HepG2 (cell line): ENCODE data around the gene DCT. TPM values are rescaled to one million over a fixed set of nuclear protein-coding genes. Genes with fewer than 3 reads are reported as not detected.
A peak's percentile ranks its signal among the peaks of the same experiment; 100 is the strongest.

Experiments
- ARID5B ChIP-seq: IDR thresholded peaks from 2 replicates; pipeline ENCODE4 v1.4.0; 2020; ENCODE audit warnings: mild to moderate bottlenecking, missing genetic modification reagents
- ARNT ChIP-seq: fragments of 450-650 bp; IDR thresholded peaks from 2 replicates; pipeline ENCODE4 v1.6.1; 2017
- CCAR2 ChIP-seq: fragments of 200-400 bp; formaldehyde crosslinking; optimal IDR thresholded peaks from 2 replicates; pipeline ENCODE3; 2018; ENCODE audit warnings: low read depth, mild to moderate bottlenecking, low read length, moderate library complexity
- CREB3 ChIP-seq: sonication (generic); formaldehyde crosslinking; IDR thresholded peaks from 2 replicates; pipeline ENCODE4 v1.5.0; 2020; ENCODE audit warnings: missing genetic modification reagents
- CTCF ChIP-seq: sonication (generic); formaldehyde crosslinking; IDR thresholded peaks from 2 replicates; pipeline ENCODE4 v1.5.0; 2020; ENCODE audit warnings: mild to moderate bottlenecking, missing genetic modification reagents, moderate library complexity
- HDAC1 ChIP-seq: sonication (generic); formaldehyde crosslinking; IDR thresholded peaks from 2 replicates; pipeline ENCODE4 v1.5.1; 2020; ENCODE audit warnings: mild to moderate bottlenecking, missing genetic modification reagents
- NAIF1 ChIP-seq: sonication (generic); formaldehyde crosslinking; IDR thresholded peaks from 2 replicates; pipeline ENCODE4 v1.5.0; 2020; ENCODE audit warnings: mild to moderate bottlenecking, missing genetic modification reagents, borderline replicate concordance
- REXO4 ChIP-seq: sonication (generic); formaldehyde crosslinking; IDR thresholded peaks from 2 replicates; pipeline ENCODE4 v1.8.0; 2022; ENCODE audit warnings: missing genetic modification reagents, mild to moderate bottlenecking, borderline replicate concordance
- SMAD3 ChIP-seq: sonication (generic); formaldehyde crosslinking; IDR thresholded peaks from 2 replicates; pipeline ENCODE4 v1.4.0; 2020; ENCODE audit warnings: missing genetic modification reagents
- ZFAT ChIP-seq: sonication (generic); formaldehyde crosslinking; conservative IDR thresholded peaks from 2 replicates; pipeline ENCODE4 v1.8.1; 2023; ENCODE audit warnings: missing genetic modification reagents, inconsistent platforms
- ZNF326 ChIP-seq: sonication (generic); formaldehyde crosslinking; IDR thresholded peaks from 2 replicates; pipeline ENCODE4 v1.4.0; 2020; ENCODE audit warnings: missing genetic modification reagents, borderline replicate concordance
- ZNF343 ChIP-seq: sonication (generic); formaldehyde crosslinking; IDR thresholded peaks from 2 replicates; pipeline ENCODE4 v1.4.0; 2020; ENCODE audit warnings: mild to moderate bottlenecking, missing genetic modification reagents
- ZNF770 ChIP-seq: sonication (generic); formaldehyde crosslinking; IDR thresholded peaks from 2 replicates; pipeline ENCODE4 v1.5.0; 2020; ENCODE audit warnings: mild to moderate bottlenecking, missing genetic modification reagents
- ZNF790 ChIP-seq: sonication (generic); formaldehyde crosslinking; IDR thresholded peaks from 2 replicates; pipeline ENCODE4 v1.8.0; 2022; ENCODE audit warnings: missing genetic modification reagents, mild to moderate bottlenecking, borderline replicate concordance
- ZNF839 ChIP-seq: sonication (generic); formaldehyde crosslinking; IDR thresholded peaks from 2 replicates; pipeline ENCODE4 v1.4.0; 2020; ENCODE audit warnings: missing genetic modification reagents, mild to moderate bottlenecking, borderline replicate concordance
- polyA plus RNA-seq, 8 experiments: library from polyadenylated mRNA; depleted of rRNA in 3 of 8; stranded (reverse) in 7 of 8; unstranded in 1 of 8; fragments of >200 nt; fragmentation: Illumina TruSeq in 4 of 8; extraction: Trizol in 4 of 8; gene quantifications; 2 replicates each; pipeline versions ENCODE4 v1.2.1 to v1.2.3, GENCODE V29; 2011 to 2016; ENCODE audit warnings: low read depth in 4 of 8, missing spikeins in 1 of 8, mixed read lengths in 1 of 8; ENCODE audit not compliant: insufficient read depth in 1 of 8
- total RNA-seq, 5 experiments: library from RNA; depleted of rRNA; stranded (reverse); fragments of >200 nt; fragmentation: Illumina TruSeq; extraction: Trizol; gene quantifications; 2 replicates each; pipeline ENCODE4 v1.2.3, GENCODE V29; 2016; ENCODE audit warnings: low read depth in 1 of 5
- TF ChIP-seq, protein P1 (sequence below), 2 experiments: fragments of 450-650 bp in 1 of 2; sonication (generic) in 1 of 2; formaldehyde crosslinking; IDR thresholded peaks; 2 replicates each; pipeline versions ENCODE4 v1.5.0 to v1.8.0; 2020 to 2022; ENCODE audit warnings: mild to moderate bottlenecking in 1 of 2, missing genetic modification reagents in 1 of 2
- TF ChIP-seq, protein P2 (sequence below), 2 experiments: sonication (generic) in 1 of 2; formaldehyde crosslinking in 1 of 2; IDR thresholded peaks; 2 replicates each; pipeline versions ENCODE4 v1.4.0 to v1.6.1; 2018 to 2020; ENCODE audit warnings: missing genetic modification reagents in 2 of 2, borderline replicate concordance in 1 of 2, low read depth in 1 of 2, mild to moderate bottlenecking in 1 of 2, missing biosample characterization in 1 of 2

Gene DCT
- total and polyA plus RNA-seq, 2 of the 13 experiments (the other 11 are each of a cell fraction or from before 2014, with no cell fraction given): not detected

GRCh38 chr13:94416454-94417080, 62.9 kb downstream of the DCT start (continued):
- TF ChIP-seq CCAR2 (no peak), SMAD3 (CRISPR knock-in tag) (peak; percentile 59; the same call in 1 of the 2 replicates), ZNF790 (CRISPR knock-in tag) (no peak), HDAC1 (CRISPR knock-in tag) (no peak), ZNF770 (CRISPR knock-in tag) (no peak), REXO4 (CRISPR knock-in tag) (no peak), ARNT (no peak), ZNF343 (CRISPR knock-in tag) (no peak), ZNF839 (CRISPR knock-in tag) (no peak), ZFAT (CRISPR knock-in tag) (no peak), CREB3 (CRISPR knock-in tag) (no peak), ARID5B (CRISPR knock-in tag) (0 out of 2 replicates have a peak, but pooled peaks have one; percentile 20), CTCF (CRISPR knock-in tag) (peak; percentile 87), NAIF1 (no peak), ZNF326 (CRISPR knock-in tag) (no peak)
- TF ChIP-seq, protein P1, sequence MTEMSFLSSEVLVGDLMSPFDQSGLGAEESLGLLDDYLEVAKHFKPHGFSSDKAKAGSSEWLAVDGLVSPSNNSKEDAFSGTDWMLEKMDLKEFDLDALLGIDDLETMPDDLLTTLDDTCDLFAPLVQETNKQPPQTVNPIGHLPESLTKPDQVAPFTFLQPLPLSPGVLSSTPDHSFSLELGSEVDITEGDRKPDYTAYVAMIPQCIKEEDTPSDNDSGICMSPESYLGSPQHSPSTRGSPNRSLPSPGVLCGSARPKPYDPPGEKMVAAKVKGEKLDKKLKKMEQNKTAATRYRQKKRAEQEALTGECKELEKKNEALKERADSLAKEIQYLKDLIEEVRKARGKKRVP (CRISPR knock-in tag; IDR thresholded peaks at IDR 0.05): peak in 1 of 2 experiments; percentile 84; a peak in 2 of 4 replicates
- TF ChIP-seq, protein P2, sequence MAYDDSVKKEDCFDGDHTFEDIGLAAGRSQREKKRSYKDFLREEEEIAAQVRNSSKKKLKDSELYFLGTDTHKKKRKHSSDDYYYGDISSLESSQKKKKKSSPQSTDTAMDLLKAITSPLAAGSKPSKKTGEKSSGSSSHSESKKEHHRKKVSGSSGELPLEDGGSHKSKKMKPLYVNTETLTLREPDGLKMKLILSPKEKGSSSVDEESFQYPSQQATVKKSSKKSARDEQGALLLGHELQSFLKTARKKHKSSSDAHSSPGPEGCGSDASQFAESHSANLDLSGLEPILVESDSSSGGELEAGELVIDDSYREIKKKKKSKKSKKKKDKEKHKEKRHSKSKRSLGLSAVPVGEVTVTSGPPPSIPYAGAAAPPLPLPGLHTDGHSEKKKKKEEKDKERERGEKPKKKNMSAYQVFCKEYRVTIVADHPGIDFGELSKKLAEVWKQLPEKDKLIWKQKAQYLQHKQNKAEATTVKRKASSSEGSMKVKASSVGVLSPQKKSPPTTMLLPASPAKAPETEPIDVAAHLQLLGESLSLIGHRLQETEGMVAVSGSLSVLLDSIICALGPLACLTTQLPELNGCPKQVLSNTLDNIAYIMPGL (CRISPR knock-in tag; IDR thresholded peaks at IDR 0.05; ENCODE audit: borderline replicate concordance in 1 of 2, low read depth in 1 of 2): peak in 1 of 2 experiments; percentile 62; a peak in 1 of 4 replicates
